Measurements from ENCODE around the gene EFTUD2.

DNA sequence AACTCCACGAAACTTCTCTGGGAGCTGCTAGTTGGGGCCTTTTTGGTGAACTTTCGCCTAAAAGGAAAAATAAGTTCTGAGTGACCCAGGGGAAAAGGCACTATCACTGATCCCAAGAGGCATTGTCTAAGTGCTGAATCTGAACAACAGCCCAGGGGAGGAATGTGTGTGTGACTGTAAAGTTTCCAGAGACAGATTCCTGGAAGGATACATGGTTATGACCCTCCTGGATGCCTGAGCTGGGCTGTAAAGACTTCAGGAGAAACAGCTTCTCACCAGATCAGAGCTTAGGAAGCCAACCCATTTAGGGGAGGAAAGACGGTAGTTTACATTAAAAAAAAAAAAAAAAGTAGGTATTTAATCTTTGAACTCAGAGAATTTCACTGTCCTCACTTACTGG, 31.4 kb downstream of the EFTUD2 start:
- TF ChIP-seq GATA2 (IDR thresholded peaks at IDR 0.05; ENCODE audit: low read depth, low read length) (no peak), GATA3 (IDR thresholded peaks at IDR 0.05; ENCODE audit: low read depth, low read length) (no peak)
